ENCODE results near the gene ACVR2B. TPM values are rescaled to one million over a fixed set of nuclear protein-coding genes. Genes with fewer than 3 reads are reported as not detected.

Gene ACVR2B
- total and polyA plus RNA-seq, 2 of the 13 experiments (the other 11 are each of a cell fraction or from before 2014, with no cell fraction given): 10.0 to 12.7 TPM

DNA sequence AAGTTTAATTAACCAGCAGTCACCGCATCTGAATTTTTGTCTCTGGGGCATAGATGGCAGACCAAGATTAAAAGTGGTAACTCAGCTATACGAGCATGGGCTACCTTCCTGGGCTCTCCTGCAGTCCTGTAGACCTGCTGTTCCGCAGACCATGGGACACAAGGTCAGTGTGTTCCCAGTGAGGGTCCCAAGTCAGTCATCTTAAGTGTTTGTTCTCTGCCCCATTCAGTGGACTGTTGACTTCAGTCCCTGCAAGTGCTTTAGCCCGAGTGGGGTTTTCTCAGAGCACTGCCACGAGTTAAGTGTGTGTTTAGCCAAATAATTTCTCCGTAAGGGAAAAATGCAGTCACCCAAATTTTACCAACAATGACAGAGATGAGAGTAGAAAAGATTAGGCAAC, 37.5 kb downstream of the ACVR2B start:
- Histone ChIP-seq H3K27ac (ENCODE audit: extremely low read length, insufficient read depth, low read length) (no peak overlapping the region), H2AFZ (ENCODE audit: low read length) (no peak overlapping the region), H3K27me3 (ENCODE audit: control insufficient read depth in 1 of 2, insufficient read depth in 2 of 2, low read length in 2 of 2) (no peaks in the 10 kb centered on the region), H3K79me2 (ENCODE audit: insufficient read depth, low read length) (no peaks in the 10 kb centered on the region), H3K4me2 (ENCODE audit: low read depth, low read length) (no peak overlapping the region), H3K9ac (ENCODE audit: insufficient read depth, low read depth, low read length) (no peak overlapping the region), H3K36me3 (replicated peaks in 1 of 2; ENCODE audit: control insufficient read depth in 1 of 2, insufficient read depth in 2 of 2, low read length in 2 of 2) (peaks cover 0 to 3% of the 10 kb centered on the region in 2 experiments; a peak in 3 of 5 replicates), H4K20me1 (ENCODE audit: insufficient read depth, low read length) (no peaks in the 10 kb centered on the region), H3K4me1 (ENCODE audit: insufficient read depth, low read length) (no peaks in the 10 kb centered on the region), H3K9me3 (ENCODE audit: low read length) (no peaks in the 10 kb centered on the region), H3K4me3 (replicated peaks in 1 of 3; ENCODE audit: insufficient read depth in 1 of 3, low read depth in 2 of 3, low read length in 3 of 3) (no peak overlapping the region)
- 96% methylated on average over 6 of the region's 6 CpGs for WGBS (ENCODE audit: low lambda C conversion rate)
- BruUV-seq (replicated peaks): no TSS peak
- DNase-seq (ENCODE audit: low spot score) (no peak), ATAC-seq (no peak), FAIRE-seq (no peak)
- ChIA-PET POLR2A (no interaction called here), CTCF (ENCODE audit: low intra/inter-chr PET ratio, low total read pairs) (no interaction called here)
- TF ChIP-seq, protein P1, sequence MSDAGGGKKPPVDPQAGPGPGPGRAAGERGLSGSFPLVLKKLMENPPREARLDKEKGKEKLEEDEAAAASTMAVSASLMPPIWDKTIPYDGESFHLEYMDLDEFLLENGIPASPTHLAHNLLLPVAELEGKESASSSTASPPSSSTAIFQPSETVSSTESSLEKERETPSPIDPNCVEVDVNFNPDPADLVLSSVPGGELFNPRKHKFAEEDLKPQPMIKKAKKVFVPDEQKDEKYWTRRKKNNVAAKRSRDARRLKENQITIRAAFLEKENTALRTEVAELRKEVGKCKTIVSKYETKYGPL (CRISPR knock-in tag; IDR thresholded peaks at IDR 0.05): no peak
- TF ChIP-seq, protein P2, sequence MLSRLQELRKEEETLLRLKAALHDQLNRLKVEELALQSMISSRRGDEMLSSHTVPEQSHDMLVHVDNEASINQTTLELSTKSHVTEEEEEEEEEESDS (CRISPR knock-in tag; IDR thresholded peaks at IDR 0.05; ENCODE audit: borderline replicate concordance): no peak
- TF ChIP-seq CCDC6 (CRISPR knock-in tag; IDR thresholded peaks at IDR 0.05): no peak
- TF ChIP-seq, protein P3, sequence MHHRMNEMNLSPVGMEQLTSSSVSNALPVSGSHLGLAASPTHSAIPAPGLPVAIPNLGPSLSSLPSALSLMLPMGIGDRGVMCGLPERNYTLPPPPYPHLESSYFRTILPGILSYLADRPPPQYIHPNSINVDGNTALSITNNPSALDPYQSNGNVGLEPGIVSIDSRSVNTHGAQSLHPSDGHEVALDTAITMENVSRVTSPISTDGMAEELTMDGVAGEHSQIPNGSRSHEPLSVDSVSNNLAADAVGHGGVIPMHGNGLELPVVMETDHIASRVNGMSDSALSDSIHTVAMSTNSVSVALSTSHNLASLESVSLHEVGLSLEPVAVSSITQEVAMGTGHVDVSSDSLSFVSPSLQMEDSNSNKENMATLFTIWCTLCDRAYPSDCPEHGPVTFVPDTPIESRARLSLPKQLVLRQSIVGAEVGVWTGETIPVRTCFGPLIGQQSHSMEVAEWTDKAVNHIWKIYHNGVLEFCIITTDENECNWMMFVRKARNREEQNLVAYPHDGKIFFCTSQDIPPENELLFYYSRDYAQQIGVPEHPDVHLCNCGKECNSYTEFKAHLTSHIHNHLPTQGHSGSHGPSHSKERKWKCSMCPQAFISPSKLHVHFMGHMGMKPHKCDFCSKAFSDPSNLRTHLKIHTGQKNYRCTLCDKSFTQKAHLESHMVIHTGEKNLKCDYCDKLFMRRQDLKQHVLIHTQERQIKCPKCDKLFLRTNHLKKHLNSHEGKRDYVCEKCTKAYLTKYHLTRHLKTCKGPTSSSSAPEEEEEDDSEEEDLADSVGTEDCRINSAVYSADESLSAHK (CRISPR knock-in tag; IDR thresholded peaks at IDR 0.05; ENCODE audit: borderline replicate concordance): no peak
- TF ChIP-seq TRIM24 (CRISPR knock-in tag; IDR thresholded peaks at IDR 0.05): no peak
- no peak for TF ChIP-seq ZNF530 (CRISPR knock-in tag; IDR thresholded peaks at IDR 0.05; ENCODE audit: low read depth)
- TF ChIP-seq GABPB1 (CRISPR knock-in tag; IDR thresholded peaks at IDR 0.05): no peak
- no peak for TF ChIP-seq MTA3 (CRISPR knock-in tag; IDR thresholded peaks at IDR 0.05)
- TF ChIP-seq ZNF746 (CRISPR knock-in tag; IDR thresholded peaks at IDR 0.05): no peak
- no peak for TF ChIP-seq ZNF121 (CRISPR knock-in tag; IDR thresholded peaks at IDR 0.05)
- TF ChIP-seq ZNF556 (CRISPR knock-in tag; IDR thresholded peaks at IDR 0.05; ENCODE audit: borderline replicate concordance): no peak
- TF ChIP-seq ZFYVE20 (CRISPR knock-in tag; IDR thresholded peaks at IDR 0.05; ENCODE audit: borderline replicate concordance, low read depth): no peak
- no peak for TF ChIP-seq HNF4G (IDR thresholded peaks at IDR 0.05; ENCODE audit: borderline replicate concordance, low read depth, low read length)
- no peak for TF ChIP-seq HNF4G (CRISPR knock-in tag; IDR thresholded peaks at IDR 0.05; ENCODE audit: borderline replicate concordance, low read depth)
- TF ChIP-seq BRD4 (CRISPR knock-in tag; IDR thresholded peaks at IDR 0.05): no peak
- no peak for TF ChIP-seq SNAI1 (CRISPR knock-in tag; IDR thresholded peaks at IDR 0.05; ENCODE audit: borderline replicate concordance)
- TF ChIP-seq ZNF550 (CRISPR knock-in tag; IDR thresholded peaks at IDR 0.05; ENCODE audit: borderline replicate concordance): no peak
- intact Hi-C loops (cut with micrococcal nuclease; ENCODE audit: unreplicated experiment) (no loop called here), in situ Hi-C loops (cut with HindIII; ENCODE audit: extremely low pct_ligation_motif_present, low pct_unique_long_range_greater_than_20kb) (no loop called here)

Measured in HepG2 (cell line).